ENCODE results near the gene SNX9.
"Not testable (repeated sequence)": the region's sequence is repeated elsewhere in the genome, so short reads cannot be mapped to it uniquely, and the experiment has no call there.

Gene SNX9

DNA sequence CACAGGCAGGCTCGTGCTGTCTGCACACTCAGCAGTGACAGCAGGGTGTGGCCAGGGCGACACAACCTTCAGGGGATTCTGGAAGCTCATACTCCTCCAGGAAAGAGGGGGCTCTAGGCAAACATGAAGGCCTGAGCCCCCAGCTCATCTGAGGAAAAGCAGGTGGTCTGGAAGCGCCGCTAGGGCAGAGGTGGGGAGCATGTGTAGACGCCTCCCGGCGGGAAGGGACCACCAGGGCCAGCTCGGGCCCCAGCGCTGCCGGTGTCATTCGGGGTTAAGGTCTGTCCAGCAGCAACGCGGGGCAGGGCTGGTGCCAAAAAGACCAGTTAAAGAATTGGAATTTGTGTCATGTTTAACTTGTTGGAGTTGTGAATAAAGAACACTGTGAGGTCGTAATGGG, 119.3 kb downstream of the SNX9 start:
- H3K27ac ChIP-seq (ENCODE audit: low read length): no peak overlapping the region
- no peak overlapping the region for H3K4me3 ChIP-seq (ENCODE audit: low read length)
- H3K4me1 ChIP-seq (ENCODE audit: control insufficient read depth, insufficient read depth, low read length): no peaks in the 10 kb centered on the region
- peaks cover 18% of the 10 kb centered on the region for H3K36me3 ChIP-seq (ENCODE audit: control insufficient read depth, insufficient read depth, low read length)
- DNase-seq (ENCODE audit: low read depth, low spot score): no peak
- no CpG with 5 or more reads among the region's 14 CpGs for WGBS (ENCODE audit: insufficient coverage, insufficient read length)
- H3K27me3 ChIP-seq (ENCODE audit: control insufficient read depth, insufficient read depth, low read length): no peaks in the 10 kb centered on the region
- H3K9me3 ChIP-seq (ENCODE audit: control insufficient read depth, insufficient read depth, low read length): no peaks in the 10 kb centered on the region

DNA sequence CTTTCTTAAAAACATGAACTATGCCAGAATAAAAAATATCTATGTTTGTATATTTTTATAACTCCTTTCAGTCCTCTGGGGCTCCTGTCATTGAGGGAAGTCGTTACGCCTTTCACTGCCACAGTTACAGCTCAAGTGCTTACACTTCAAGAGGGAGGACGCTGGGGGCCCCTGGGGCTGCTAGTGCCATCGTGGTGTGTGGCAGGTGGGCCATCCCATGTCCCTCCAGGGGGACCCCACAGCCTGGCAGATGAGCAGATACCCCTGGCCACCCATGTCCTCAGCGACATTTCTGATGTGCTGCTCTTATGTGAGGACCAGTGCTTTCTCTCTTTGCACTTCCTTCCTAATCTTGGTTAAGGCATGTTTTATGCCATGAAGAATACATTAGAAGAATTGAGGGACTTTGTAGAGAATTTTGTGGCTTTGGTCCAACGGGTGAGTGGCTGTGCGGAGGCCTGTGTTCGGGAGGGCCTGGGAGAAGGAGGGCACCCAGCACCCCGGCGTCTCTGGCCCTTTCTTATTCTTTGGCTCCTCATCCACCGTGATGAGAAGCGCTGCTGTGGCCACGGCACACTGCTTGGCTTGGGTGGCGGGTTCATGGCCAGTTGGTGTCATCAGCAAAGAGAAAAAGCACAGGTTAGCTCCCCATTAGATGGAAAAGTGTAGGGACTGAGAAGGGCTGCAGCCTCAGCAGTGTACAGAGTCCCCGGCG, 120.4 kb downstream of the SNX9 start:
- no peak overlapping the region for H3K27ac ChIP-seq (ENCODE audit: low read length)
- no peaks in the 10 kb centered on the region for H3K4me1 ChIP-seq (ENCODE audit: control insufficient read depth, insufficient read depth, low read length)
- H3K36me3 ChIP-seq (ENCODE audit: control insufficient read depth, insufficient read depth, low read length): peaks cover 18% of the 10 kb centered on the region
- H3K4me3 ChIP-seq (ENCODE audit: low read length): no peak overlapping the region
- H3K9me3 ChIP-seq (ENCODE audit: control insufficient read depth, insufficient read depth, low read length): no peaks in the 10 kb centered on the region
- no CpG with 5 or more reads among the region's 16 CpGs for WGBS (ENCODE audit: insufficient coverage, insufficient read length)
- no peak for DNase-seq (ENCODE audit: low read depth, low spot score)
- no peaks in the 10 kb centered on the region for H3K27me3 ChIP-seq (ENCODE audit: control insufficient read depth, insufficient read depth, low read length)

DNA sequence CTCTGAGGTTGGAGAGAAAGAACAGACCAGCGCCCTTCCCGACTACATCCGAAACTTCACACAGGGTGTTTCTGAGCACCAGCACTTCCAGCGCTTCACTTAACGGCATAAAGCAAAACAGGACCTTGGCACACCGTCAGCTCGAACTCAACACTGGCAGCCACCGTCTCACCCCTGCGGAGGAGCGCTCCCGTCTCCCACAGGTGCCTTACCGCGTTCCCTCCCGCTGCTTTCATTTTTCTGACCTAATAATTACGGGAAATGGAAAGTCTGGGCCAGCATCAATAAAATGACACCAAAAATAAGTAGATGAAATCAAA, 120.9 kb downstream of the SNX9 start:
- Histone ChIP-seq H3K27ac (ENCODE audit: low read length) (no peak overlapping the region), H3K4me3 (ENCODE audit: low read length) (no peak overlapping the region), H3K4me1 (ENCODE audit: control insufficient read depth, insufficient read depth, low read length) (no peaks in the 10 kb centered on the region), H3K36me3 (ENCODE audit: control insufficient read depth, insufficient read depth, low read length) (peaks cover 18% of the 10 kb centered on the region), H3K9me3 (ENCODE audit: control insufficient read depth, insufficient read depth, low read length) (no peaks in the 10 kb centered on the region), H3K27me3 (ENCODE audit: control insufficient read depth, insufficient read depth, low read length) (no peaks in the 10 kb centered on the region)
- WGBS (ENCODE audit: insufficient coverage, insufficient read length): no CpG with 5 or more reads among the region's 15 CpGs
- DNase-seq (ENCODE audit: low read depth, low spot score): no peak

DNA sequence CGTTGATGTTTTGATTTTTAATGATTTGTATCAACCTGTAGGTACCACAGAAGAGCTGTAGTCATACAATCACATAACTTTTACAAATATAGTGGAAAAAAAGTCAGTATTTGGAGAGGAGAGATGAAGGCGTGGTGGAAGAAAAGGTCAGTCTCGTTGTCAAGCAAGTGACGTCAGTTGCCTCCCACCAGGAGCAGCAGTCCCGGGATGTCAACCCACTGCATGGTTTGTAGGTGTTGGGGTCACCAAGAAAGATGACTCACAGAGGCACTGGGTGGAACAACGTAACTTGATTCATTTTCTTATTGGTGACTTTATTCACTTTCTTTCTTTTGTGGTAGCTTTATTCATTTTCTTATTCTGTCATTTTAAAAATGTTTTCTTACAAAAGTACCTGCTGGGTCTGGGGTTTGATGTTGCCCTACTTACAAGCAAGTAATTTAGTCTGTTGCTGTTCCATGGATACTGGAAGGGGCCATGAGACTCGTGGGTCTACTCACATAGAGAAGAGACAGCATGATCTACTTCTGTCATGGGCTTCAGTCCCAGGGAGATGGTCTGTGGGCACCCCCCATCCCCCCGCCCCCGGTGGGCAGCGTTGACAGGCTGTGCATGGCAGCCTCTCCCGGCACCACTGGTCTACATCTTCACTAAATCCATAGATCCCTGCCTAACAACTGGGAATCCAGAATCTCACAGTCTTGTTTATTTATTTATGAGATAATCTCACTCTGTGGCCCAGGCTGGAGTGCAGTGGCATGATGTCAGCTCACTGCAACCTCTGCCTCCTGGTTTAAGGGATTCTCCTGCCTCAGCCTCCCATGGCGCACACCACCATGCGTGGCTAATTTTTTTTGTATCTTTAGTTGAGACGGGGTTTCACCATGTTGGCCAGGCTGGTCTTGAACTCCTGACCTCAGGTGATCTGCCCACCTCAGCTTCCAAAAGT, 122.2 kb downstream of the SNX9 start:
- Histone ChIP-seq H3K4me1 (ENCODE audit: control insufficient read depth, insufficient read depth, low read length) (no peaks in the 10 kb centered on the region), H3K9me3 (ENCODE audit: control insufficient read depth, insufficient read depth, low read length) (no peaks in the 10 kb centered on the region), H3K27ac (ENCODE audit: low read length) (no peak overlapping the region), H3K36me3 (ENCODE audit: control insufficient read depth, insufficient read depth, low read length) (peaks cover 16% of the 10 kb centered on the region), H3K27me3 (ENCODE audit: control insufficient read depth, insufficient read depth, low read length) (no peaks in the 10 kb centered on the region), H3K4me3 (ENCODE audit: low read length) (no peak overlapping the region)
- no peak for DNase-seq (ENCODE audit: low read depth, low spot score)
- no CpG with 5 or more reads among the region's 14 CpGs for WGBS (ENCODE audit: insufficient coverage, insufficient read length)

DNA sequence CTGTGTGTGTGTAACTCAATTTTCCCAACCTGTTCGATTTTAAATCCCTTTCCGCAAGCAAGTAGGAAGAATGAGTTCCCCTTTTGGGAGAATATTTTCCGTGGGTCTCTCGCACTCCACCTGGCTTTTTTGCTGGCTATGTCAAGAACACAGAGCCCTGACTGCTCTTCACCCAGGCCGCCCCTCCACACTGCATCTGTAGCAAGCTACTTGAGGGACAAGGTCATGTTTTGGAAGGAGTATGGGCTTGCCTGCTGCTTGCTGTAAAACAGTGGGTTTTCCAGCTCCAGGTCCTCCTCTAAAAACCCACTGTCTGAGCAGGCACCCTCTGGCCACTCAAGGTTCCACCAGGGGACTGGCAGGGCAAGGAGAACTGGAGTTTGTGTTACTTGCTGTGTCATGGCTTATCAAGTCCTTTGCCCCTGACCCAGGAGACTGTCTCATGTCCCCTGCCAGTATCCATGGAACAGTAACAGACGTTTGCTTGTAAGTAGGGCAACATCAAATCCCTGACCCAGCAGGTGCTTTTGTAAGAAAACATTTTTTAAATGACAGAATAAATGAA, 123.1 kb downstream of the SNX9 start:
- H3K4me1 ChIP-seq (ENCODE audit: control insufficient read depth, insufficient read depth, low read length): no peaks in the 10 kb centered on the region
- no peak for DNase-seq (ENCODE audit: low read depth, low spot score)
- WGBS (ENCODE audit: insufficient coverage, insufficient read length): no CpG with 5 or more reads among the region's 6 CpGs
- no peaks in the 10 kb centered on the region for H3K27me3 ChIP-seq (ENCODE audit: control insufficient read depth, insufficient read depth, low read length)
- peaks cover 12% of the 10 kb centered on the region for H3K36me3 ChIP-seq (ENCODE audit: control insufficient read depth, insufficient read depth, low read length)
- no peaks in the 10 kb centered on the region for H3K9me3 ChIP-seq (ENCODE audit: control insufficient read depth, insufficient read depth, low read length)
- no peak overlapping the region for H3K4me3 ChIP-seq (ENCODE audit: low read length)
- no peak overlapping the region for H3K27ac ChIP-seq (ENCODE audit: low read length)

DNA sequence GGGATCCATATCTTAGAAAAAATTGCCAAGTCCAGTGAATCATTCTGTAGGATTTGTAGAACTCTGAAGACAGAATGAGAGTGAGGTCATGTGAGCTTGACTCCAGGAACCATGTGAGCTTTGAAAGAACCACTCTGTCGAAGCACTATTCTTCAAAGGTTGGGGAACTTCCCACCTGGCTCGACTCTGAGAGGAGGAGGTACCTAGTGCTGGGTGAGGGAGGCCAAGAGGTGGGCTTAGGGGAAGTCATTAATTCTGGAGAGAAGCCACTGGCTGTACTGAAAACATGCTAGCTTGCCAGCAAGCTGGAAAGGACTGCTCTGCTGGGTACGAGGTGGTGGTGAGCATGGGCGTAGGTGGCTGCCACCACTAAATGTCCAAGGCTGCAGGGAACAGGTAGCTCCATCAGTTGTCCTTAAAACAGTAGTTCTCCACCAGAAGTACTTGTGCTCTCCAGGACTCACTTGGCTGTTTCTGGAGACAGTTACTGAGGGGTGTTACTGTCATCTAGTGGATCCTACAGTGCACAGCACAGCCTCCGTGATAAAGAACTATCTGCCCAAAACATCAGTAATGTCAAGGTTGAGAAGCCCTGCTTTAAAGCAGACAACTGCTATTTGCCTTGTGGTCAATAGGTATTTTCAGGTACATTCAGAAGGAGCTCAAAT, 124.0 kb downstream of the SNX9 start:
- no peak overlapping the region for H3K4me3 ChIP-seq (ENCODE audit: low read length)
- no peak for DNase-seq (ENCODE audit: low read depth, low spot score)
- no peak overlapping the region for H3K27ac ChIP-seq (ENCODE audit: low read length)
- WGBS (ENCODE audit: insufficient coverage, insufficient read length): no CpG with 5 or more reads among the region's 5 CpGs
- H3K36me3 ChIP-seq (ENCODE audit: control insufficient read depth, insufficient read depth, low read length): peaks cover 11% of the 10 kb centered on the region
- H3K4me1 ChIP-seq (ENCODE audit: control insufficient read depth, insufficient read depth, low read length): no peaks in the 10 kb centered on the region
- H3K27me3 ChIP-seq (ENCODE audit: control insufficient read depth, insufficient read depth, low read length): no peaks in the 10 kb centered on the region
- H3K9me3 ChIP-seq (ENCODE audit: control insufficient read depth, insufficient read depth, low read length): no peaks in the 10 kb centered on the region

DNA sequence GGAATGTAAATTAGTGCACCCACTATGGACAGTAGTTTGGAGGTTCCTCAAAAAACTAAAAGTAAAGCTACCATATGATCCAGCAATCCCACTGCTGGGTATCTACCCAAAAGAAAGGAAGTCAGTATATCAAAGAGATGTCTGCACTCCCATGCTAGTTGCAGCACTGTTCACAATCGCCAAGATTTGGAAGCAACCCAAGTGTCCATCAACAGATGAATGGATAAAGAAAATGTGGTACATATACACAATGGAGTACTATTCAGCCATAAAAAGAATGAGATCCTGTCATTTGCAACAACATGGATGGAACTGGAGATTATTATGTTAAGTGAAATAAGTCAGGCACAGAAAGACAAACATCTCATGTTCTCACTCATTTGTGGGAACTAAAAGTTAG, 127.9 kb downstream of the SNX9 start:
- no CpG with 5 or more reads among the region's 1 CpG for WGBS (ENCODE audit: insufficient coverage, insufficient read length)
- not testable (repeated sequence) for H3K4me3 ChIP-seq (ENCODE audit: low read length); H3K27ac ChIP-seq (ENCODE audit: low read length); DNase-seq (ENCODE audit: low read depth, low spot score); H3K27me3 ChIP-seq (ENCODE audit: control insufficient read depth, insufficient read depth, low read length); H3K4me1 ChIP-seq (ENCODE audit: control insufficient read depth, insufficient read depth, low read length); H3K9me3 ChIP-seq (ENCODE audit: control insufficient read depth, insufficient read depth, low read length); H3K36me3 ChIP-seq (ENCODE audit: control insufficient read depth, insufficient read depth, low read length)

DNA sequence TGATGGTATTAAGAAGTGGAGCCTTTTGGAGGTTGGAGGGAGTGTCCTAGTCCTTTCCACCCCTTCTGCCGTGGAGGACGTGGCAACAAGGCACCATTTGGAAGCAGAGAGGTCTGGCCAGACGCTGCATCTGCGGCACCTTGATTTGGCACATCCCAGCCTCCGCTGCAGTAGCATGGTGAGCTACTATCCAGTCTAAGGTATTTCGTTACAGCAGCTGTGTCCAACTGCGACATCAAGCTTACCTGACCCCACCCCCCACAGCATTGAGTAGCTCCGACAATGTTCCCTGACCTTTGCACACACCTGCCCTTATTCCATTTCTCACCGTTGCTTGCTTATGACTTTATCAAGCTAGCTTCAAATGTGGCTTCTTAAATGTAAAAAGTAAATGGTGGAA, 128.8 kb downstream of the SNX9 start:
- no peaks in the 10 kb centered on the region for H3K4me1 ChIP-seq (ENCODE audit: control insufficient read depth, insufficient read depth, low read length)
- no peaks in the 10 kb centered on the region for H3K27me3 ChIP-seq (ENCODE audit: control insufficient read depth, insufficient read depth, low read length)
- no peak overlapping the region for H3K27ac ChIP-seq (ENCODE audit: low read length)
- no peaks in the 10 kb centered on the region for H3K9me3 ChIP-seq (ENCODE audit: control insufficient read depth, insufficient read depth, low read length)
- no peaks in the 10 kb centered on the region for H3K36me3 ChIP-seq (ENCODE audit: control insufficient read depth, insufficient read depth, low read length)
- no CpG with 5 or more reads among the region's 9 CpGs for WGBS (ENCODE audit: insufficient coverage, insufficient read length)
- no peak for DNase-seq (ENCODE audit: low read depth, low spot score)
- no peak overlapping the region for H3K4me3 ChIP-seq (ENCODE audit: low read length)

DNA sequence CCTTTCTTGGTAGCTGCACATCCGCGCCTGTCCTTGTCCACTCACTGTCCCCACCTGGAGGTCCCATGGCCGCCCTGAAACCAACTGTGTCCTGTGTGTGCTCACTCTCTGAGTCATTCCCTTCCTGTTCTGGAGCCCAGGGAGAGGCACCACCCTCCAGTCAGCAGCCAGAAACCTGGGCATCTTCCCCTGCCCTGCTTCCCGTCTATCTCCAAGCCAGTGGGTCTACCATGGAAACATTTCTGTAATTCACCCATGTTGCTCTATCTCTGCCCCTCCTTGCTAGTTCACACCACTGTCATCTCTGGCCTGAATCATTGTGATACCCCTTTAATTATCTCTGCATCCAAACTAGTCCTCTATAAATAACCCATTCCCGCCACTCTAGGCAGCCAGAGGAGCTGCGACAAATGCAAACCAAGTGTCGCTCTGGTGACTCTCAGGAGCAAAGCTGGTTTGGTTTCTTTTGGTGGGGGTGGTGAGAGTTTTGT, 129.9 kb downstream of the SNX9 start:
- Histone ChIP-seq H3K27ac (ENCODE audit: low read length) (no peak overlapping the region), H3K4me1 (ENCODE audit: control insufficient read depth, insufficient read depth, low read length) (no peaks in the 10 kb centered on the region), H3K27me3 (ENCODE audit: control insufficient read depth, insufficient read depth, low read length) (no peaks in the 10 kb centered on the region), H3K9me3 (ENCODE audit: control insufficient read depth, insufficient read depth, low read length) (no peaks in the 10 kb centered on the region), H3K4me3 (ENCODE audit: low read length) (no peak overlapping the region), H3K36me3 (ENCODE audit: control insufficient read depth, insufficient read depth, low read length) (no peaks in the 10 kb centered on the region)
- DNase-seq (ENCODE audit: low read depth, low spot score): no peak
- WGBS (ENCODE audit: insufficient coverage, insufficient read length): no CpG with 5 or more reads among the region's 7 CpGs

DNA sequence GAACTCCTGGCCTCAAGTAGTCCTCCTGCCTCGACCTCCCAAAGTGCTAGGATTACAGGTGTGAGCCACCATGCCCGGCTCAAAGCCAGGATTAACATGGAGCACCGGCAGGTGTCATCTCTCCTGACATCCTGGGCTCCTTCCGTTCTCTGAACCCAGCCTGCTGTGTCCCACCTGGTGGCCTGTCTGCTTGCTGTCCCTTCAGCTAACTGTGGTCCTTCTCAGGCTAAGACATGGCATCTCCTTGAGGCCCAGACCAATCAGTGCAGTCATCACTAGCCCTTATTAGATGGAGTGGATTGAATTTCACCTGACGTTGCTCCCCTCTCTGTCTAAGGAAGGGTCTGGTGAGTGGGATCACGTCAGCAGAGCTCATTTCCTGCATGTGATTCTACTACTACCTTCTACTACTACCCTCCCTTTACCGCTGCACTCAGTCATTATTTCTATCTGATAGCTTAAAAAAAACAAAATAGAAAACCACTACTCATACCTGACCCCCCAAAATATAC, 130.6 kb downstream of the SNX9 start:
- Histone ChIP-seq H3K27ac (ENCODE audit: low read length) (no peak overlapping the region), H3K4me1 (ENCODE audit: control insufficient read depth, insufficient read depth, low read length) (no peaks in the 10 kb centered on the region), H3K4me3 (ENCODE audit: low read length) (no peak overlapping the region), H3K27me3 (ENCODE audit: control insufficient read depth, insufficient read depth, low read length) (no peaks in the 10 kb centered on the region), H3K36me3 (ENCODE audit: control insufficient read depth, insufficient read depth, low read length) (no peaks in the 10 kb centered on the region), H3K9me3 (ENCODE audit: control insufficient read depth, insufficient read depth, low read length) (no peaks in the 10 kb centered on the region)
- DNase-seq (ENCODE audit: low read depth, low spot score): no peak
- no CpG with 5 or more reads among the region's 7 CpGs for WGBS (ENCODE audit: insufficient coverage, insufficient read length)

All from iPS DF 6.9 (cell line).